NCI-H2227 (cell line): ENCODE measurements around the gene MUTYH.
A peak's percentile ranks its signal among the peaks of the same experiment; 100 is the strongest.
"Not testable (repeated sequence)": the region's sequence is repeated elsewhere in the genome, so short reads cannot be mapped to it uniquely, and the experiment has no call there.

Experiments used
- DNase-seq: peaks from one replicate; lab custom pipeline; 2025; ENCODE audit not compliant: unreplicated experiment; lab: John Stamatoyannopoulos, UW

Gene MUTYH

GRCh38 chr1:45339789-45340558, at the start of gene MUTYH, which contains the start of gene TOE1:
MUTYH (minus strand) TSS chr1:45340440; CDS start chr1:45334505, 5,935 bp downstream.
TOE1 (plus strand) TSS chr1:45340170; CDS start chr1:45340253, 83 bp downstream.
- peak; percentile 96 for DNase-seq

GRCh38 chr1:45386219-45386618, 46.0 kb upstream of the MUTYH start:
- no peak for DNase-seq

- no peak for DNase-seq
Measured at GRCh38 chr1:45385302-45385701, 45.1 kb upstream of the MUTYH start.

- DNase-seq: not testable (repeated sequence)
Measured at GRCh38 chr1:45384213-45384612, 44.0 kb upstream of the MUTYH start.

GRCh38 chr1:45383191-45383590, 43.0 kb upstream of the MUTYH start:
- no peak for DNase-seq

- DNase-seq: no peak
Measured at GRCh38 chr1:45381243-45381642, 41.0 kb upstream of the MUTYH start.

GRCh38 chr1:45380730-45381129, 40.5 kb upstream of the MUTYH start:
- DNase-seq: no peak

- DNase-seq: no peak
Measured at GRCh38 chr1:45380125-45380524, 39.9 kb upstream of the MUTYH start.

GRCh38 chr1:45379524-45379923, 39.3 kb upstream of the MUTYH start:
- DNase-seq: no peak

GRCh38 chr1:45378184-45378583, 37.9 kb upstream of the MUTYH start:
- DNase-seq: no peak

- no peak for DNase-seq
Measured at GRCh38 chr1:45375104-45376090, 35.2 kb upstream of the MUTYH start.

- no peak for DNase-seq
Measured at GRCh38 chr1:45373573-45373972, 33.3 kb upstream of the MUTYH start.

GRCh38 chr1:45370575-45370974, 30.3 kb upstream of the MUTYH start:
- no peak for DNase-seq

GRCh38 chr1:45365051-45365450, 24.8 kb upstream of the MUTYH start:
- DNase-seq: no peak

- DNase-seq: no peak
Measured at GRCh38 chr1:45364294-45364693, 24.1 kb upstream of the MUTYH start.

- DNase-seq: peak; percentile 64
Measured at GRCh38 chr1:45360981-45361380, 20.7 kb upstream of the MUTYH start.

GRCh38 chr1:45359882-45360513, 19.8 kb upstream of the MUTYH start:
- DNase-seq: peak; percentile 46

- DNase-seq: no peak
Measured at GRCh38 chr1:45356186-45356585, 15.9 kb upstream of the MUTYH start.

- DNase-seq: no peak
Measured at GRCh38 chr1:45355683-45356082, 15.4 kb upstream of the MUTYH start.

- DNase-seq: no peak
Measured at GRCh38 chr1:45354838-45355237, 14.6 kb upstream of the MUTYH start.

- DNase-seq: no peak
Measured at GRCh38 chr1:45353685-45354084, 13.4 kb upstream of the MUTYH start.
